Epithelial cell of proximal tubule (primary cell): ENCODE measurements around the gene GHSR. TPM values are rescaled to one million over a fixed set of nuclear protein-coding genes. Genes with fewer than 3 reads are reported as not detected.

Source experiments
- DNase-seq: peaks from one replicate; pipeline ENCODE4 v3.0.0-alpha.2; 2011; ENCODE audit warnings: low read depth
- H3K4me3 ChIP-seq: 2 replicates; pipeline ENCODE4 v1.5.1; 2011; ENCODE audit warnings: low read depth, mild to moderate bottlenecking, low read length
- CTCF ChIP-seq: conservative IDR thresholded peaks from 2 replicates; pipeline ENCODE4 v1.5.1; 2012; ENCODE audit warnings: low read depth, mild to moderate bottlenecking, low read length
- total RNA-seq: library from RNA; depleted of rRNA; stranded (reverse); fragments of >200 nt; gene quantifications from 2 replicates; pipeline ENCODE4 v1.2.3, GENCODE V29; 2015

Gene GHSR
- total RNA-seq, 1 donor from 2014 or later: not detected

GRCh38 chr3:172441581-172441980 lies 6.7 kb downstream of the GHSR start:
- TF ChIP-seq CTCF: no peak
- no peak for DNase-seq
- H3K4me3 ChIP-seq: no peak overlapping the region

GRCh38 chr3:172438186-172438585 lies 10.1 kb downstream of the GHSR start:
- no peak overlapping the region for H3K4me3 ChIP-seq
- TF ChIP-seq CTCF: no peak
- no peak for DNase-seq

DNA sequence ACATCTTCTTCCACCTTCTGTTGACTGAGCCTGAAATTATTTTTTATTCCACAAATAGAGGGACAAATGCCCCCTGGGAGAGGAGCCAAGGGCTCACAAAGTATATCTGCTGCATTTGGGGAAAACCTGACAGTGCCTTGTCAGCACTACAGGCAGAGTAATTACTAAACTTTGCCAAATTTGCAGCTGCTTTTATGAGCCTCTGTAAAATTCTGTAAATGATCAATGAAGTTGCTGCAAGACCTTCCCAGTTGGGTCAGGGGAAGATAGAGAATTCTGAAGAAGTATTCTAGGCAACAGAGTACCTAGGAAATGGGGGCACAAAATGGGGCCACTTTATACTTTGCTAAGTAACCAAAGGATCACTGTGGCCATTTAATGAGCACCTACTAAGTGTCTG lies 10.5 kb downstream of the GHSR start:
- no peak overlapping the region for H3K4me3 ChIP-seq
- no peak for DNase-seq
- no peak for TF ChIP-seq CTCF

DNA sequence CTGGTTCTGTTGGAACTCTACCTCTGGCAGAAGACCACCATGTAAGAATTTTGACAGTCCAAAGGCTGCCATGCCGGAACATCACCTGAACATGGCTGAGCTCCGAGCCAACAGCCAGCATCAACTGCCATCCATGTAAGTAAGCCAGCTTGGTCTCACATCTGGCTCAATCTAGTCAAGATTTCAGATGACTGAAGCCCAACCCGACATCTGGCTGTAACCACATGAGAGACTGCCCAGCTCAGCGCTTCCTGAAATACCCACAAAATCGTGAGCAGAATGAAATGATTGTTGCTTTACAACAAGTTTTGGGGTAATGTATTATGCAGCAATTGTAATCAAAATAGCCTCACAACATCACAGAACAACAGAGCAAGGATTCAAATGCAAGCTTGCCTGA lies 32.9 kb downstream of the GHSR start:
- no peak for TF ChIP-seq CTCF
- DNase-seq: no peak
- no peak overlapping the region for H3K4me3 ChIP-seq

DNA sequence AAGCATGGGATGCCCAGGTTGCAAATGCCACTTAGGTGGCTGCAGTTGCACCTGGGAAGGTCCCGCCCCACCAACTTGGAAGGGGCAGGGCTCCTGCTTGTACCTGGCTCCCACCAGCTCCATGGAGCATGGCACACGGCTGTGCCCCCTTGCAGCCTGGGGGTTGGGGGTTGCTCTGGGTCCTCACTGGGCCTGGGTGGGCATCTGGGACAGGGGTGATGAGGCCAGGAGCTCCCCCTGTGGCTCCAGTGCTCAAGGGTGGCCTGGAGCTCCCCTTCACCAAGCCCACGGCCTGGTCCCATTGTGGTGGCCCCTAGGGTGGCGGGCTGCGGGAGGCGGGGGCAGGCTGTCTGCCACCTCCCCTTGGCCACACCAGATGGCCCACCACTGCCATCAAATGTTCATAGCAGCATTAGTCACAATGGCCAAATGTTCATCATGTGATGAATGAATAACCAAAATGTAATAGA lies 36.7 kb downstream of the GHSR start:
- no peak overlapping the region for H3K4me3 ChIP-seq
- DNase-seq: no peak
- TF ChIP-seq CTCF: no peak

DNA sequence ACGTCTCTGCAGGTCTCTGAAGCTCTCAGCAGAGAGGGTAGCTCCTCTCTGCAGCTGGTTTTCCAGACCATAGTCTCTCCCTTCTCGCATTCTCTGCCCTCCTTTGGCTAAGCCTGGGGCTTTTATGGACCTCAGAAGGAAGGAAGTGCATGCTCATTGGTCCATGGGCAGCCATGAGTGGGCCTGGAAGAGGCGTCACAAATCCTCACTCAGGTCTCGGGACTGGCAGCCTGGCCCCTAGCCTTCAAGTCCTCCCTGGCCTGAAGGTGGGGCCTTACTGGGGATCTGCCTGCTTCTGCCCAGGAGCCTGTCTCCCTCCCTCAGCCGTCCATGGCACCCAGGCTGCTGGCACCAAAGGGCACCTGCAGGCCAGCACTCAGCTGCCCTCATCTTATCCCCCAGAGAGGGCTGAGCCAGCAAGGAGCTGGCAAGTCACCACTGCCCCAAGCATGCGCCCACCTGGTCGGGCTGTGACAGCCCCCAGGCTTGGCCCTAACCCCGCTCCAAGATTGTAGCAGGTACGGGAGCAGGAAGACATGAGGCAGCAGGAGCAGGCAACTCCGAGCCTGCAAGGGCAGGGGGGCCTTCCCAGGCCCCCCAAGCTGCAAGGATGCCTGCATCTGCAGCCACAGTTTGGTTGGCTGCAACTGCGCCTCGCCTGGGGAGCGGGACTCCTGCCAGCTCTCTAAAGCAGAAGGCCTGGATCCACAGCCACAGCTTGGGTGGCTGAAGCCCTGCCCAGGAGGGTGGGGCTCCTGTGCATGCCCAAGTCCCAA lies 37.4 kb downstream of the GHSR start:
- no peak overlapping the region for H3K4me3 ChIP-seq
- TF ChIP-seq CTCF: no peak
- DNase-seq: no peak

DNA sequence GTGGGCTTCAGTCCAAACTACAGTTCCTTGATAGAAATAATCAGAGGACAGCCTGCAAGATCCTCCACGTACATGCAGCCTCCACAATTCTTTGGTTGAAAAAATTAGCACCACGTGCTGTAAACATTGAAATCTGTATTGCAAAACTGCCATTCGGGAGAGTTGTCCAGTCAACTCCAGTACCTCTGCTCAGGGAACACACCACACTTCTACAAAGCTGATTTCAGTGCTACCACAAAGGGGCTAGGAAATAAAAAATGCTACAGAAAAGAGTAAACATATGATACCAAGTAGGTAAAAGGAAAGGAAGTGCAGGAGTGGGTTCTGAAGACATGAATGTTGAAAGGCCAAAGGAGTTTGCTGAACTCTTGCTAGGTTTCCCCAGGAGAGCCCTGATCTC lies 40.4 kb downstream of the GHSR start:
- no peak for TF ChIP-seq CTCF
- no peak overlapping the region for H3K4me3 ChIP-seq
- no peak for DNase-seq
